HUES6 (cell line): Measurements from ENCODE around the gene KRTAP5-8.

Experiments used
- H3K27ac ChIP-seq: 2 replicates; pipeline ENCODE4 v1.7.0; 2013; ENCODE audit warnings: low read depth, mild to moderate bottlenecking, low read length, inconsistent platforms
- H3K27me3 ChIP-seq: 2 replicates; pipeline ENCODE4 v1.6.1; 2013; ENCODE audit warnings: low read length; ENCODE audit not compliant: control insufficient read depth, insufficient read depth
- H3K36me3 ChIP-seq: 2 replicates; pipeline ENCODE4 v1.6.1; 2013; ENCODE audit warnings: low read length; ENCODE audit not compliant: control insufficient read depth, insufficient read depth
- H3K4me1 ChIP-seq: 2 replicates; pipeline ENCODE4 v1.6.1; 2013; ENCODE audit warnings: low read length; ENCODE audit not compliant: control insufficient read depth, insufficient read depth
- H3K4me3 ChIP-seq: 2 replicates; pipeline ENCODE4 v1.5.1; 2013; ENCODE audit warnings: low read depth, low read length
- H3K9ac ChIP-seq: one replicate; pipeline ENCODE4 v1.6.1; 2013; ENCODE audit warnings: mild to moderate bottlenecking, low read length
- H3K9me3 ChIP-seq: 2 replicates; pipeline ENCODE4 v1.6.1; 2013; ENCODE audit warnings: low read depth, low read length; ENCODE audit not compliant: control insufficient read depth, insufficient read depth

The KRTAP5-8 gene

DNA sequence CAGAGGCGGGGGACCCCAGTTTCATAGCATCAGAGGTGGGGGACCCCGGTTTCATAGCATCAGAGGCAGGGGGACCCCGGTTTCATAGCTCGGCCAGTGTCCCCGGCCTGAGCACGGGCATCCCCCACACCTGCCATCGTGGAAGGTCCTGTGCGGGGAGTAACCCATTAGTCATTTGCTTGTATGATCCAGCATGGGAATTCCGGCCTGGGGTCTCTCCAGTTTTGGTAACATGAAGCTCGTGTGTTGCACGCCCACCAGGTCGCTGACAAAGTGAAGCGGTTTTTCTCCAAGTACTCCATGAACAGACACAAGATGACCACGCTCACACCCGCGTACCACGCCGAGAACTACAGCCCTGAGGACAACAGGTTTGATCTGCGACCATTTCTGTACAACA, 39.7 kb upstream of the KRTAP5-8 start:
- no peaks in the 10 kb centered on the region for H3K4me1 ChIP-seq
- H3K4me3 ChIP-seq, result no peak overlapping the region
- peaks cover 65% of the 10 kb centered on the region for H3K36me3 ChIP-seq
- H3K9ac ChIP-seq, result no peak overlapping the region
- peaks cover 7% of the 10 kb centered on the region; the same call in 1 of the 2 replicates for H3K9me3 ChIP-seq
- H3K27ac ChIP-seq, result no peak overlapping the region
- no peaks in the 10 kb centered on the region for H3K27me3 ChIP-seq

DNA sequence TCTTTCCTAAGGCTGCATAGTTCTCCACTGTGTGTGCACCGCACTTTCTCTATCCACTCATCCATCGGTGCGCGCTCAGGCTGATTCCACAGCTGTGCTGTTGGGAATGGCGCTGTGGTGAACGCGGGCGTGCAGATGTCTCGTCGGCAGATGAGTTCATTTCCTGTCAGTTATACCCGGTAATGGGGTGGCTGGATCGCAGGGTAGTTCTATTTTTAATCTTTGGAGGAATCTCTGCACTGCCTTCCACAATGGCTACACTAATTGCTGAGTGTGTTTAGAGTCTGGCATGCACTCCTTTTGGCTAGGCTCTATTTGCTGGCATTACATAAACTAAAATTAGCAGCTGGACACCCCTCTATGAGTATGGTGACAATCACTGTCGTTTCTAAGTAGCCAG, 38.7 kb upstream of the KRTAP5-8 start:
- H3K9me3 ChIP-seq, result peaks cover 7% of the 10 kb centered on the region; the same call in 1 of the 2 replicates
- no peak overlapping the region for H3K4me3 ChIP-seq
- no peaks in the 10 kb centered on the region for H3K27me3 ChIP-seq
- no peak overlapping the region for H3K27ac ChIP-seq
- H3K9ac ChIP-seq, result no peak overlapping the region
- H3K36me3 ChIP-seq, result peaks cover 62% of the 10 kb centered on the region
- peaks cover 7% of the 10 kb centered on the region; the same call in 1 of the 2 replicates for H3K4me1 ChIP-seq

DNA sequence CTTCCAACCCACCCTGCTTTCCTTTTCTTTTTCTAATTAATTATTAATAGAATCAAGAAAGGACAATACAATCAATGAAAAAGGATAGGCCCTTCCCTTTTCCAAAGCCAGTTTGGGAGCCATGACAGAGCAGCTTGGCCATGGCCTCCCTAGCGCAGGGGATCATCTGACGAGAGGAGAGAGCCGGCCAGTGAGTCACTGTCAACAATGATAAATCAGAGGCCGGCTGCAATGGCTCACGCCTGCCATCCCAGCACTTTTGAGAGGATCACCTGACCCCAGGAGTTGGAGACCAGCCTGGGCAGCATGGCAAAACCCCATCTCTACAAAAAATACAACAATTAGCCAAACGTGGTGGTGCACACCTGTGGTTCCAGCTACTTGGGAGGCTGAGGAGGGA, 38.3 kb upstream of the KRTAP5-8 start:
- Histone ChIP-seq H3K27ac (no peak overlapping the region), H3K27me3 (no peaks in the 10 kb centered on the region), H3K9me3 (peaks cover 7% of the 10 kb centered on the region; the same call in 1 of the 2 replicates), H3K4me3 (no peak overlapping the region), H3K36me3 (peaks cover 59% of the 10 kb centered on the region), H3K9ac (no peak overlapping the region), H3K4me1 (peaks cover 11% of the 10 kb centered on the region; the same call in 1 of the 2 replicates)

DNA sequence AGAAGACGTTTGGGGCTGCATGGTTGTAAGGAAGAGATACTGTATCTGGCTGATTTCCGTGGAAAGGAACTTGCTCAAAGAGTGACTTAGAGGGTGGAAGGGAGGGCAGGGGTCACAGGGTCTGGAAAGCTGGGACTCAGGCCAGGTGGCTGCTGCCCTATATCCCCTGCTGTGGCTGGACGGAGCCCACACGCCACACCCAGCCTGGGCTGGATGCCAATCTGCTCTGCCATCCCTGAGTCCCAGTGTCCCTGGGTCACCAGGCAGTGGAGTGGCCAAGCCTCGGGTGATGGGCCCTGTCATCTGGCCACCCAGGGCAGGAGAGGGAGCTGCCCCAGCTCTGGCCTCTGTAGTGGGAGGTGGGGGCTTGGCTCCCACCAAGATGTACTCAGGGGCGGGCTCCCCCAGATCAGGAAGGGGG, 37.2 kb upstream of the KRTAP5-8 start:
- no peak overlapping the region for H3K9ac ChIP-seq
- peaks cover 21% of the 10 kb centered on the region; the same call in 1 of the 2 replicates for H3K4me1 ChIP-seq
- H3K27ac ChIP-seq, result no peak overlapping the region
- H3K27me3 ChIP-seq, result no peaks in the 10 kb centered on the region
- peaks cover 53% of the 10 kb centered on the region for H3K36me3 ChIP-seq
- no peak overlapping the region for H3K4me3 ChIP-seq
- H3K9me3 ChIP-seq, result peaks cover 7% of the 10 kb centered on the region; the same call in 1 of the 2 replicates

DNA sequence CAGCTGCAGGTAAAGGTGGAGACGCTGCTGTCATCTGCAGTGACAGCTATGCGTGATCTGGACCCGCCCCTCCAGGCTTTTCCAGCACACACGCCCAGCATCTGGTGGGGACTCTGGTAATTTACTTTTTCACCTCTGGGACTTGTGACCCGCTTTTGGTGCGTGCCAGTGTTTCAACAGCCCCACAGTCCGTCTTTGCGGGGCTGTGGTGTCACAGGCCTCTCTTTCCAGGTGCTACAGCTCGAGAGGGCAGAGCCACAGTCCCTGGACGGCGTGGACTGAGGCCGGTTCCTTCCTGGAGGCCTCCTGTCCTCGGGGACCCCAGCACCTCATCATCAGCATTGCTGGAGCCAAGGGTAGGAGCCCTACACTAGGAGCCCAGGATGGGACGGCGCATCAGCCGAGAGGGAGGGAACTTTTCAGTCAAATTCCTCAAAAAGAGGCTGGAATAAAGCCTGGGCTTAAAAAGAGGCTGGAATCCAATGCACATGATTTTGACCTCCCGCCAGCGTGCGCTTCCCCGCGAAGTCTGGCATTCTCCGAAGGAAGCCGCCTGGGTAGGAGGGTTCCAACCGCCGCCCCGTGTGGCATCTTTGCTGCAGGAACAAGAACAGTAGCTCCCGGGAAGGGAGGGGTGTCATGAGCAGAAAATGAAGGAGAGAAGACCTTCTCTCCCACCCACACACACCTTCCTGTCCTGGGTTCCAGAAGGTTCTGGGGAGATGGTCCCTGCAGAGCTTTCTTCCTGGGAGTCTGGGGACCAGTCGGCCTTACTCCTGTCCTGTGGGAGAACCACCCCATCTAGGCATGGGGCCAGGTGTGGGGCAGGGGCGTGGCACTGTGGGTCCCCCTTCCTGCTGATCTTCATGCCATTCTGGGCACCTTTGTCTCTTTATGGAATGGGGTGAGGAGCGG, 36.5 kb upstream of the KRTAP5-8 start:
- no peak overlapping the region for H3K27ac ChIP-seq

DNA sequence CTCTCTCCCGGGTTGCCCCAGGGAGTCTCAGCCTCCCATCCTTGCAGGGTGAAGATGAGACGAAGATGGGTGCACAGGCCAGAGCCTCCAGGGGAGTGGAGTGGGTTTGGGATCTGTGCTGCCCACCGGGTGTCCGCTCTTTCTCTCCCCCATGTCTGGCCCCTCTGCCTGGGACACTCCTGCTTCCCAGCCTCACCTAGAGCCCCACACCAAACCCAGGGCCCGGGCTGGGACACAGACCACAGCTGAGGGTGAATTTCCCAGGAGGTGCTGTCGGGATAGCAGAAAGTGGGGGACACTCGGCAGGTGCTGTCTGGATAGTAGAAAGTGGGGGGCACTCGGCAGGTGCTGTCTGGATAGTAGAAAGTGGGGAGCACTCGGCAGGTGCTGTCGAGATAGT, 35.8 kb upstream of the KRTAP5-8 start:
- Histone ChIP-seq H3K4me1 (peaks cover 29% of the 10 kb centered on the region; the same call in 1 of the 2 replicates), H3K36me3 (peaks cover 40% of the 10 kb centered on the region), H3K9ac (no peak overlapping the region), H3K9me3 (peaks cover 11% of the 10 kb centered on the region), H3K4me3 (no peak overlapping the region), H3K27ac (no peak overlapping the region), H3K27me3 (no peaks in the 10 kb centered on the region)

More for the DNA sequence above, 36.5 kb upstream of the KRTAP5-8 start:
- Histone ChIP-seq H3K9ac (no peak overlapping the region), H3K27me3 (no peaks in the 10 kb centered on the region), H3K9me3 (peaks cover 7% of the 10 kb centered on the region; the same call in 1 of the 2 replicates), H3K36me3 (peaks cover 46% of the 10 kb centered on the region), H3K4me1 (peaks cover 28% of the 10 kb centered on the region; the same call in 1 of the 2 replicates), H3K4me3 (no peak overlapping the region)

DNA sequence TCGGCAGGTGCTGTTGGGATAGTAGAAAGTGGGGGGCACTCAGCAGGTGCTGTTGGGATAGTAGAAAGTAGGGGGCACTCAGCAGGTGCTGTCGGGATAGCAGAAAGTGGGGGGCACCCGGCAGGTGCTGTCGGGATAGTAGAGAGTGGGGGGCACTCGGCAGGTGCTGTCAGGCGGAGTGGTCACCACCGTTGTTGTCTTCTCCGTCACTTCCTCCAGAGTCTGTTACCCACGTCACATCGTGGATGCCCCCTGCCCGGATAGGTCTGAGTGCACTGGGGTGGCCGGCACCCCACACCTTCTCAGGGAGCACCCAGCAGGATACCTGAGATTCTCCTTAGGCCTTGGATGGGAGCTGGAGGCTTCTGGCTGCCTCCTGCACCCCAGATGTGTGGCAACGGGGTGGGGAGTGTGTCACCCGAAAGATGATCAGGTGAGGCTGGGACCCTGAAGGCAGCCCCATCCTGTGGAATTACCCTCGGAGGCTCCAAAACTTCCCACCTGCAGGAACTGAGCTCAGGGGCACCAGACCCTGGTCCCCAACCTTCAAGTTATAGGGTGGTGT, 34.9 kb upstream of the KRTAP5-8 start:
- no peak overlapping the region for H3K27ac ChIP-seq
- H3K4me3 ChIP-seq, result no peak overlapping the region
- peaks cover 32% of the 10 kb centered on the region for H3K36me3 ChIP-seq
- H3K27me3 ChIP-seq, result no peaks in the 10 kb centered on the region
- no peak overlapping the region for H3K9ac ChIP-seq
- peaks cover 18% of the 10 kb centered on the region for H3K9me3 ChIP-seq
- H3K4me1 ChIP-seq, result peaks cover 29% of the 10 kb centered on the region; the same call in 1 of the 2 replicates

DNA sequence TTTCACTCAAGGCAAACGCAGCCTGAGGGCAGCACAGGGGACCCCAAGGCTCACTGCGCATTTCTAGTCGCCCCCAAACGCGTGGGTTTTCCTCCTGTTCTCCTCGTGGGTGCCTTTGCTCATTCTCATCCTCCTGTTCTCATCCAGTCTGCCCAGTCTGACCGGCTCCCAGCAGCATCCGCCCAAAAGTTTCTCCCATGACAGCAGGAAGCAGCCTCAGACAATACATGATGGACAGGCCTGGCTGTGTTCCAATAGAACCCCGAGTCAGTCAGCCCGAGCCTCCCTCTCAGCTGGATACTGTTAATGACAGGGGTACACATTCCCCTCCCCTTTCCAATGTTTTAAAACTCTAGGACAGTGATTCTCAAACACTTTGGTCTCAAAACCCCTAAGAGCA, 33.3 kb upstream of the KRTAP5-8 start:
- no peak overlapping the region for H3K4me3 ChIP-seq
- H3K27me3 ChIP-seq, result no peaks in the 10 kb centered on the region
- H3K4me1 ChIP-seq, result peaks cover 29% of the 10 kb centered on the region; the same call in 1 of the 2 replicates
- H3K9ac ChIP-seq, result no peak overlapping the region
- peak overlapping the region; percentile 90; the same call in 1 of the 2 replicates for H3K27ac ChIP-seq
- H3K36me3 ChIP-seq, result peaks cover 20% of the 10 kb centered on the region
- H3K9me3 ChIP-seq, result peaks cover 34% of the 10 kb centered on the region

DNA sequence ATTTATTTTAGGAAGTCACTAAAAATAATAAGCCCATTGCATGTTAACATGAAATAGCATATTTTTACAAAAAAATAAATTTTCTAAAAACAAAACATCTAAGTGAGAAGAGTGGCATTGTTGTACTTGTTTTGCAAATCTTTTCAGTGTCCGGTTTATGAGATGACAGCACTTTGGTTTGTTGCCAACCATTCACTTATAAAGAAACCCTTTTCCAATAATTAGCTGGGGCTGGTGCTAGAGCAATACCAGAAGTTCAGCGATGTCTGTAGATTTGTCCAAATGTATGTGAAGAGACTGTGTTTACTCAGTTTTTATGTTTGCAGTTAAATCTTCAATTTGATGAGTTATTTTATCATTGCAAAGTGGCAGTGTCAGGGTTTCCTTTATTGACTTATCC, 32.8 kb upstream of the KRTAP5-8 start:
- H3K27me3 ChIP-seq, result no peaks in the 10 kb centered on the region
- peak overlapping the region; percentile 90; the same call in 1 of the 2 replicates for H3K27ac ChIP-seq
- peaks cover 15% of the 10 kb centered on the region for H3K36me3 ChIP-seq
- peaks cover 38% of the 10 kb centered on the region for H3K9me3 ChIP-seq
- H3K4me1 ChIP-seq, result peaks cover 29% of the 10 kb centered on the region; the same call in 1 of the 2 replicates
- H3K9ac ChIP-seq, result peak overlapping the region; percentile 37
- no peak overlapping the region for H3K4me3 ChIP-seq

DNA sequence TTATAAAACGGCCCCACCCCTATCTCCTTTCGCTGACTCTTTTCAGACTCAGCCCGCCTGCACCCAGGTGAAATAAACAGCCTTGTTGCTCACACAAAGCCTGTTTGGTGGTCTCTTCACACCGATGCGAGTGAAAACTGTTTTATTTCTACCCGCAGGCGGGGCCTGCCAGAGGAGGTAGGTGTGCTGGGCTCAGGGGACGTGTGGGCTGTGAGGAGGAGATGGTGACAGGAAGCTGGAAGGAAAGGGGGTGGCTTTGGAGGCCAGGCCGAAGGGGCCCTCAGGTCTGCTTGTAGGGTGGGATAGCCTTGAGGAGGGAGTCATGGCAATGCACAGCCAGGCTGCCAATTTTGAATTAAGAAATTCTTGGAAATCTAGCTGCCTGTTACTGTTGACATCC, 32.0 kb upstream of the KRTAP5-8 start:
- H3K4me1 ChIP-seq, result peaks cover 29% of the 10 kb centered on the region; the same call in 1 of the 2 replicates
- peak overlapping the region; percentile 55 for H3K9ac ChIP-seq
- peaks cover 10% of the 10 kb centered on the region; the same call in 1 of the 2 replicates for H3K36me3 ChIP-seq
- H3K4me3 ChIP-seq, result no peak overlapping the region; the same call in 1 of the 2 replicates
- peak overlapping the region; percentile 61; the same call in 1 of the 2 replicates for H3K27ac ChIP-seq
- H3K9me3 ChIP-seq, result peaks cover 46% of the 10 kb centered on the region
- H3K27me3 ChIP-seq, result no peaks in the 10 kb centered on the region
